NCI-H1694 (cell line): ENCODE measurements around the gene OSBPL6.
A peak's percentile ranks its signal among the peaks of the same experiment; 100 is the strongest.
"Not testable (repeated sequence)": the region's sequence is repeated elsewhere in the genome, so short reads cannot be mapped to it uniquely, and the experiment has no call there.

Source experiments
- DNase-seq: peaks from one replicate; lab custom pipeline; 2025; lab: John Stamatoyannopoulos, UW

Gene OSBPL6

DNA sequence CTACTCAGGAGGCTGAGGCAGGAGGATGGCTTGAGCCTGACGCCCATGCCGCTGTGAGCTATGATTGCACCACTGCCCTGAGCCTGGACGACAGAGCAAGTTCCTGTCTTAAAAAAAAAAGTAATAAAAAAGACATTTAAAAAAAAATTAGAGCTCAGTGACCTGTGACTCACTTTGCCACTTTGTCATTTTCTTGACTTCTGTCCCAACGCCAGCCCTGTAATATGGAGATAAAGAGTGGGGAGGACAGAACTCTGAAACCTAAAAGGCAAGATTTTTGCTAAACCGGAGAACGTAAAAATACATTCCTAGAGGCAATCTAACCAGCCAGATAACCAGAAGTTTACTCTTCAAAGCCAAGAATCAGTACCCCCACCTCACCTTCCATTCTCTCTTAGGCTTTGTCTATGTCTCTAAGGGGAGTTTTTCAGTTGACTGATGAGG lies 207.7 kb downstream of the OSBPL6 start:
- DNase-seq, result no peak

DNA sequence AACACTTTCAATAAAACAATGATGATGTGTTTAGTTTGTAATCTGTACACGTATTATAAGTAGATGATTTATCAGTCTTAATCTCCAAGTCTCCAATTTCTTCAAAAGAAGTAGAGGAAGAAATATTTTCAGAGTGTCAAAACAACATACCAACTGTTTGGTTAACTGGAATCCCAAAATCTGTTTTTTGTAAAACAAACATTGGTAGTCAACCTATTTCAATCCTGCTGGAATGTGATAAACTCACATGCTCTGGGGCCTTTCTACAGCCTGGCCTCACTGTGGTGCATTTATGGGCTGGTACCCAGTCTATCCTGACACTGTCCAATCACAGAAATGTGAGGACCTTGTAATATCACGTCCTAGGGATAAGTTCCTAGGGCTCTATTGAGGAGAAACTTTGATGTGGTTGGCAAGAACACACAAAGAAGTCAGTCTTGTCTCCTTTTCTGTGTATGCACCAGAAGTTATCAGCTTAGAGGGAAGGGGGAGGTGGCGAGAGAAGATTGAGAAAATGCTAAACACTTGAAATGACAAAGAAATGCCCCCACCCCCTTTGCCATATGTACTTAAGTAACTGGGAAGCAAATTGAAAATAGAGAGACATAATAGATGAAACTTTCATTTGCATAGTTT lies 209.5 kb downstream of the OSBPL6 start:
- no peak for DNase-seq

DNA sequence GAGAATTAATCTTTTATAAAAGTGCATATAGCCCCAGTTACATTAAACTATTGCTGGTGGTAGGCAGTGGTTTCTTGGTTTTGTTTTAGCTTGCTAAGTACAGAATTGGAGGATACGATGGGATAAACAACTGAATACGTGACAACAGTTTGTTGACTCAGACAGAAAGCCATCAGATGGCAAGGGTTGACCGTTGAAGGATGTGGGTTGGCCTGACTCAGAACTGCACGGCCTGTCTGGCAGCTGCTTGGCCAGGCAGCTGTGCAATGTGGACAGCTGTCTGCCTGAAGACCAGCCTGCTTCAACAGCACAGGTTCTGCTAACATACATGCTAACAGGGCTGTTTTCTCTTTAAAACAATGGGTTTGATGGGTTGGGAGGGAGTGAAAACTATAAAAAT lies 210.1 kb downstream of the OSBPL6 start:
- DNase-seq, result no peak

DNA sequence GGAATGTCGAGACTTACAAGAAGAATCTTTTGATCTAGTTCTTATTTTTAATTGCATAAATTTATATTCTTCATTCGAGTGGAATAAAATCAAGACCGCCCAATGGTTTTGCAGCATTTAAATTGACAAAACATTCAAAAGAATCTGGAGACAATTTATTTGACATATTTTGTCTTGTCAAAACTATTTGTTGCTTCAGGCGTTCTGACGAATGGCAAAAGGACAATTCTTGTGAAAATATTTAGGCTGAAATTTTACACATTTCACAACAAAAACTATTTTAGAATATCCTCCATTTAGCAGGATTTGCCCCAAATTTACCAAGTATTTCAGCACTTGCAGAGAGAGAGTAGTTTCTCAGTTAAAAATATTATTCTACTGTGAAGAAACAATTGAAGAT lies 214.9 kb downstream of the OSBPL6 start:
- DNase-seq, result no peak

DNA sequence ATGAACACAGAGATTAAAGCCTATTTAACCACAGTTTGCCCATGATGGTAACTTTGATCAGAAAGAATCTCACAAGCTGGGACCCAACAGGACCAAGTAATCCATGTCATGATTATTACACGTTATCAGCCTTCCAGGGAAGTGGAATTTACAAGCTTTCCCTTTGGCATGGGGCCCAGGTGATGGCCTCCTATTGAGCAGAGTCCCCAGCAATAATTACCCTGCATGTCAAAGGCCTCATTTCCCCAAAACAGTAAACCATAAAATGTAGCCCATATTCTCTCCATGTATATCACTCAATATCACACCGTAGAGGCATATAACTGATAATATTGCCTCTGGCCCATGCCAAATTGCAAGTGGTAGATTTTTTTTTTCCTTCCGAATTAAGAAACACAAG lies 217.7 kb downstream of the OSBPL6 start:
- DNase-seq, result no peak

DNA sequence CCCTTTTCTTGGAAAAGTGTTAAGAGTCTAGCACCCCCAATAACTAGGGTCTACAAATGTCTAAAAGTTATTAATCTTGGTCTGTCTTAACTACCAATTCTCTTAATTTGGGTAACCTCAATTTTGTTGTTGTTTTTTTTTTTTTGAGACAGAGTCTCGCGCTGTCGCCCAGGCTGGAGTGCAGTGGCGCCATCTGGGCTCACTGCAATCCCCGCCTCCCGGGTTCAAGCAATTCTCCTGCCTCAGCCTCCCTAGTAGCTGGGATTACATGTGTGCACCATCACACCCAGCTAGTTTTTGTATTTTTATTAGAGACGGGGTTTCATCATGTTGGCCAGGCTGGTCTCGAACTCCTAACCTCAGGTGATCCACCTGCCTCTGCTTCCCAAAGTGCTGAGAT lies 218.1 kb downstream of the OSBPL6 start:
- DNase-seq, result not testable (repeated sequence)

DNA sequence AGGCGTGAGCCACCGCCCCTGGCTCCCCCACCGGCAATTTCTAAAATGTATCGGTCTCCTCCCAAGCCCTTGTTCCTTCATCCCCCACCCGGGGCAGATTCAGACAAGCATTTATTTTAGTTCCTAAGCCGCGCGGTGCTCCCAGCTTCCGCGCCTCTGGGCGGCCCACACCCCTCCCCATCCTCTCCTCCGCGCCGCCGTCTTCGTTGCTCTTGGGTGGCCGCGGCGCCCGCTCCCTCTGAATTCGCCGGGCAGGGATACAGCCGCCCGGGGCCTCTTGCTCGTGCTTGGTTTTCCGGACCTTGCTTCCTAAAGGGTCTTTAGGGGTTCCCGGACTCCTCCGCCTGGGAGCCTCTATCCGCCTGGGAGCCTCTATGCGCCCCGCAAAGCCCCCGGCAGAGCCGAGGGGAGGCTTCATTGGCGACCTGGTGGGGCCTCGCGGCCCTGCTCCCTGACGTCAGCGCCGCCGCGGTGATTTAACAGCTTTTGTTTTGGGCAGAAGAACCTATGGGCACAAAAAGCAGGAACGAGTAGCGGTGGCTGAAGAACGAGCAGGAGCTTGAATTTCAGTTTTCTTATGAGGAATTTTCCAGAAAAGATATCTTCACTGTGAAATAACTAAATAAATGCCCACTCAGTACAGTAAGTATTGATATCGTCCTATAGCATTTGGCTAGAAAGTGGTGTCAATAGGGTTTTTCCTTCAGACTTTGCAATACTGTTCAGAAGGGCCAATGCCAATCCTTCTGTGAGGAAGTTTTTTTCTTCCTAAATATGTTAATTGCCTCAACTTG lies 219.4 kb downstream of the OSBPL6 start:
- peak; percentile 49 for DNase-seq

DNA sequence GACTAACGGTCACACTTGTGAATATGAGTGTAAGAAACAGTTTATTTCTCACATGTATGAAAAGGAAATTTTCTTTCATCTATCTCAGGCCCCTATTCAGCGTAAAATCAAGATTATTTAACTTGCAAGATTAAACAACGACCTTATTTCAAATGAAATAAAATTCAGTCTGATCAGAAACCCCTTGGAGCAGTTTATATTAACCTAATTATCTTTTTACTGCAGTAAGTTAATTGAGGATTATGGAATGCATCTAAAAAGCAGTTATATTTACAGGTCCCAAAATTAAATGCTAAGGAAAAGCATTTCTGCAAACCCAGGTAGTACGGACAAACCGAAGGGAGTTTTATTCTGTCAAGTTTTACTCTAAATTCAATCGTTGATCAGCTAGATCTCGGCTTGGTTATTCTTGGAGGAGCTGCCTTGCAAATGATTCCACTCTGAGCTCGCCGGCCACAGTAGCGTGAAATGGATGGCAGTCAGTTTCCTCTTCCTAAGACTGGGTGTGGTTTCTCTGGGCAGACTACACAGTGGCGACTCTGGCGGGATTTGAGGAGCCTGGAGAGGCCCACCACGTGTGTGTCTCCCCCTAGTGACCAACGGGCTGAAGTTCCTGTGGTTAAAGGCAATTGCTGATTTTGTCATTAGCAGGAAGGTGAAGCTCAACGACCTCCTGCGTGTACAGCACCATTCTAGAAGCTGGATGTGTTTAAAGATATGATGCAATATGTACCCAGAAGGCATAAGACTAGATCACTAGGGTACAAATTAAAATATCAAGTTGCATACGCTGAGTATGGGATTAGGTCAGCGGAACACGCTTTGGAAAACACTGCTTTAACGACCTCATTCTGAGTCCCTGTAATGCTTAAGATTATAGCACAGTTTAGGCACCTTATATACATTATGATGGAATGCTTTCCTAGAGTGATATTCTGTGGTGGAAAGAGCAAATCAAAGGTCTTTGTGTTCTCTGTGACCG lies 220.2 kb downstream of the OSBPL6 start:
- peak; percentile 90 for DNase-seq

DNA sequence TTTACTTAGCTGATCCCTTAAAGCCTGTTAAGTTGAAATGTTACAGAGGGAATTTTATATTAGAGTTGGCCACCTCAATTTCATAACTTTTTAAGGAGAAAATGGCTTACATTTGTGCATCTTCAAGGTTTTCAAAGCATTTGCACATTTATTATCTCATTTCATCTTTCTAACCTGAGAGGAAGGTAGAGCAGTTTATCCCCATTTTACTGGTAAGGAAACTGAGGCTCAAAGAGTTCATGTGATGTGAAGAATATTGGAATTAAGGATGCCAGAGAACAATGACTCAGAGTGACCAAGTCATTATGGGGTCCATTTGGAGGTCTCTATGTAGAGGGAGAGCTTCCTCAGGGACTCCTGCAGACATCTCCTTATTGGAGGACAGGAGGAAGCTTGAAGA lies 221.7 kb downstream of the OSBPL6 start:
- DNase-seq, result no peak

DNA sequence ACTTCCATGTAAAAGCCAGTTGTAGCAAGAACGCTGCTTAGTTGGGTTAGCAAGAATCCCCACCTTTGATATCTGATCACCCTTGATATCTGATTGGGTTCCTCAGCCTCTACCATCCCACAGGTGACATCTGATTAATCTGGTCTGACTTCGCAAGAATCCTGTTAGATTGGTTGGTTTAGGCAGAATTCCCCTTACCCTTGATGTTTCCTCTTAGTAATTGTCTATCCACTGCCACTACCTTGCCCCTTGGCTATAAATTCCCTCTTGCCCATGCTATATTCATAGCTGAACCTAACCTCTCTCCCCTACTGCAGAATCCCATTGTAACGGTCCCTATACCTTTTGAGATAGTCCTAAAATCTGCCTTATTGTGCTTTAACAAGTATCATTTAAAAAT lies 223.6 kb downstream of the OSBPL6 start:
- no peak for DNase-seq

DNA sequence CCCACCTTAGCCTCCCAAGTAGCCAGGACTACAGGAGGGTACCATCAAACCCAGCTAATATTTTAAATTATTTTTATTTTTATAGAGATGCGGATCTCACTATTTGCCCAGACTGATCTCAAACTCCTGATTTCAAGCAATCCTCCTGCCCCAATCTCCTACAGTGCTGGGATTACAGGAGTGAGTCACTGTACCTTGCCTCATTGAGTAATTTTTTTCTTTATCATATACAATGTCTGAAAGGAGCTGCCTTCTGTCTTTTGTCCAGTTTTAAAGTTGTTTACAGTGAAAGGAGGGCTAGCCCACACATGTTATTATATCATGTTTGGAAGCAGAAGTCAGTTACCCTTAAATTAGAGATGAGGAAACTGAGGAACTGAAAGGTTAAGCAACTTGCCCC lies 224.1 kb downstream of the OSBPL6 start:
- DNase-seq, result no peak

DNA sequence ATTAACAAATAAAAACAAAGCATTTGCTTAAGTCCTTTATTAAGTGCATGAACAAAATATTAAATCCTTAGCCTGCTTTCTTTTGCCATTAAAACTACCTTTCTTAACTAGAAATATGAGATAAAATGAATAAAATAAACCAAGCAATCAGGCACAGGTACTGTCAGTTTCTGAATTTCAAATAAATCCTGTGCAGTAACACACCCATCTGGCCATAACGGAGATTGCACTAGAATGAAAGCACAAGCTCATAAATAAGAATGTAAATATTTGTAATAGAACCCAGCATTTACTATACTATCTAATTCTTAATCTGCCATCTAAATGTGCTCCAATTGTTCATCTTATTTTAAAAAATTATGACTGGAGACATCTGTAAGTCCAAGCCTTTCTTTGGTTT lies 224.8 kb downstream of the OSBPL6 start:
- DNase-seq, result peak; percentile 21

DNA sequence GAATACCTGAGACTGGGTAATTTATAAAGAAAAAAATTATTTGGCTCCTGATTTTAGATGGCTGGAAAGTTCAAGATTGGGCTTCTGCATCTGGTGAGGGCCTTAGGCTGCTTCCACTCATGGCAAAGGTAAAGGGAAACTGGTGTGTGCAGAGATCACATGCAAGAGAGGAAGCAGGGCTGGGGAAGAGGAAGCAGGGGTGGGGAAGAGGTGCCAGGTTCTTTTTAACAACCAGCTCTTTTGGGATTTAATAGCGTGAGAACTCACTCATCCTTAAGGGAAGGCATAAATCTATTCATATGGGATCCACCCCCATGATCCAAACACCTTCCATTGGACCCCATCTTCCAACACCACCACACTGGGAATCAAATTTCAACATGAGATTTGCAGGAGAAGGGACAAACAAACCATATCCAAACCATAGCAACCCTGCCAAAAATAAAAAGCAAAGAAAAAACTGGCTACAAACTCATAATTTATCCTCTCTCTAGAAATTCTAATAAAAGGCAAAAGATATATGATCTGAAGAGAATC lies 226.2 kb downstream of the OSBPL6 start:
- no peak for DNase-seq

DNA sequence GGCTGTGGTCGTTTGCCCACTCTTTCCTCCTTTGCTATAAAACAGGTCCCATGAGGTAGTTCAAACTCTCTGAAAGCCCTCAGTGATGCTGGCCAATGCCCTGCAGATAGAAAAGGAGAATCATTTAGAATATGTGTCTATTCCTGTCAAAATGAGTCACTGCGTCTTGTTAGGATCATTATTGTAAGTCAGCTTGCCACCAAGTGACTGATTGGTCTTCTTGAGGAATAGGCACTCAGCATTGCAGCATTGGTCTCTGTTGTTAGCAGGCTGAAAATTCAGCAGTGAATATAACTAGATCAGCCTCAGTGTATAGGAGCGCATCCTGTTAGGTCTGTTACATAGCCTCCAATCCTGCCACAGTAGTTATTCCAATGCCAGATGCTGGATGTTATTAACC lies 227.8 kb downstream of the OSBPL6 start:
- DNase-seq, result no peak

DNA sequence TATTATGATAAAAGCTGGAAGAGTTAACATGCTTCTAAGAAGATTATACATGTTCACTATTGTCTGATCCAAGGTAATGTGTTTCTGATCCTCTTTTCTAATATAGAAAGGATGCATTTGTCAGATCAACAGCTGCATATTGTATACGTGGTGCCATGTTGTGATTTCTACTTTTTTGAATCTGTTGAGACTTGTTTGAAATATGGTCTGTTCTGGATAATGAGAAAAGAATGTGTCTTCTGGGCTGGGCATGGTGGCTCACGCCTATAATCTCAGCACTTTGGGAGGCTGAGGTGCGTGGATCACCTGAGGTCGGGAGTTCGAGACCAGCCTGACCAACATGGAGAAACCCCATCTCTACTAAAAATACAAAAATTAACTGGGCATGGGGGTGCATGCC lies 229.4 kb downstream of the OSBPL6 start:
- not testable (repeated sequence) for DNase-seq

DNA sequence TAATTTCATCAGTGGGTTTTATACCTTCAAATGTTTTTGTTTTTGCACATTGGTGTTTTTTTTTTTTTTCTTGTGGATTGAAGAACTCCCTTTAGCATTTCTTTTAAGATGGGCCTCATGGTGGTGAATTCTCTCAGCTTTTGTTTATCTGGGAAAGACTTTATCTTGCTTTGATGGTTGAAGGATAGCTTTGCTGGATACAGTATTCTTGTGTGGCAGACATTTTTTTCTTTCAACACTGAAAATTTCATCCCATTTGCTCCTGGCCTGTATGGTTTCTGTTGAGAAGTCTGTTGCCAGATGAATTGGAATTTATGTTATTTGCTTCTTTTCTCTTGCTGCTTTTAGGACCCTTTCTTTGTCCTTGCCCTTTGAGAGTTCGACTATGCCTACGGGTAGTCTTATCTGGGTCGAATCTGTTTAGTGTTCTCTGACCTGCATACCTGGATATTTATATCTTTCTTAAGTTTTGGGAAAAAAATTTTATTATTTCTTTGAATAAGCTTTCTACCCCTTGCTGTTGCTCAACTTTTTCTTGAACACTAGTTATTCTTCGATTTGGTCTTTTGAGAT lies 231.0 kb downstream of the OSBPL6 start:
- DNase-seq, result no peak

DNA sequence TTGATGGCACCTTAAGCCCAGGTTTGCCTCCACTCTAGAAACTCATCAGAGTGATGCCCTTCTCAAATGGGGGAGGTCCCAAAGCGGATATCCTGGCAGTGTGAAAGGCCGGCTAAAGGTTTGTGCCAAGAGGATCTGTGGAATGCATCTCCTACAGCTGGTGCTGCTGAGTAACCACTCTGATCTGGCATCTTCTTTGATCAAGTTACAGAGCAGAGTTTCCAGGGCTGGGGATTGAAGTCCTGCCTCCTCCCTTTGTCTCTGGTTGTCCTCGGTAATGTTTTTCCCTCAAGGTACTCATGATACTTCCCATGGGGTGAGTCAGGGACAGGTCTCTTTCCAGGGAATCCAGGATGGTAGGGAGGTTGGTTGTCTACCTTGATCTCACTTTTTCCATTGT lies 232.1 kb downstream of the OSBPL6 start:
- DNase-seq, result no peak

DNA sequence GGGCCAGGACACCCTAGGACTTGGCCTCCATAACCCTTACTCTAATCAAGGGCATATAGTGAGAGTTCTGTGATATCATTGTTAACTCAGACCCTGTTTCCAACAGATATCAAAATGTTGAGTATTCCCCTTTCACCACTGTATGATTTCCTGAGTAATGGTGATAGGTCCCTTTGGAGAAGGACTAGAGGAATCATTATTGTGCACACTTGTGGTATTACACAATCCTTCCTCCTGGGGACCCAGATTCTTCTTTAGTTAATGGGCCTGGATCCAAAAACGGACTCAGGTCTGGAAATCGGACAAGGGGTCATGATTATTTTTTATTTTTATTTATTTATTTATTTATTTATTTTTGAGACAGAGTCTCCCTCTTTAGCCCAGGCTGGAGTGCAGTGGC lies 233.1 kb downstream of the OSBPL6 start:
- DNase-seq, result no peak

DNA sequence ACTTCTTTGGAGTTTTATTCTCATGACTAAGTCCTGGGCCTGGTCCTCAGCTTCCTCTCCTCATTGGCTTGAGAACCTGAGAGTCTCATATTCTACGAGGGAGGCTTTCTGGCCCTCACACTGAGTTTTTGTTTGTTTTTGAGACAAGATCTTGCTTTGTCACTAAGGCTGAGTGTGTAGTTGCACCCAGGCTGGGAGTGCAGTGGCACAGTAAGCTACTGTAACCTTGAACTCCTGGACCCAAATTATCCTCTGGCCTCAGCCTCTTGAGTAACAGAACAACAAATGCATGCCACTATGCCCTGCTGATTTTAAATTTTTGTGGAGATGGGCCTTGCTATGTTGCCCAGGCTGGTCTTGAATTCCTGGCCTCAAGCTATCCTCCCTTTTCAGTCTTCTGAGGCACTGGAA lies 234.1 kb downstream of the OSBPL6 start:
- no peak for DNase-seq

DNA sequence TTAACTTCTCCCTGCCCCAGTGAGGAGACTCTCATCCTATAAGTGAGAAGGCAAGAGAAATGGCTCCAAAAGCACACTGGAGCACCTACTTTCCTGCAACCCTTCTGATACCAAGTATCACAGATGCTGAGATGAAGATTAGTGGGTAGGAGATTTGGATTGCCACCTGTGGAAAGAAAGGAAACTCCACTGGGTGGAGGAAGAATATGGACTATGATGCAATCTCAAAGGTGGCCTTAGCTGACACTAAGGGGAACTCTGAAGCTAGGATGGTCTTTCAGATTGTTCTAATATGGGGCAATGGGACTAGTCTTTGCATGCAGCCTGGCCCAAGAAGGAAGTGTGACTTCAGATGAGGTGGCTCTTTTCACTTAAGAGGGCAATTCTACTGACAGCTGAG lies 235.0 kb downstream of the OSBPL6 start:
- no peak for DNase-seq

DNA sequence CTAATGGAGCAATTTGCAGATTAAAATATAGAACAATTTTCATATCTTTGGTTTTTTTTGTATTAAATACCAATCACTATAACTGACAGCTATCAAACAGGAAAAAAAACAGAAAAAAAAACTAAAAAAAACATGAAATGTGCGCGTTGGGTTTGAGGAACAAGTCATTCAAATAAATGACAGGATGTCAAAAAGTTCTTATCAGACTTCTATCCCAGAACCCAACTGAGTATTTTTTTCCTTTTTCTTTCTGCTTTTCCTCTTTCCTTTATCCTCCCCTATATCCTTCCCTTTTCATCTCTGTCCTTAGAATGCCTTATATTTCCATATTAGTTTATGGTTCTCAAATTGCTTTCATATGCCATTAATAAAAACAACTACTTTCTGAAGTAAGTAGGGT lies 242.3 kb downstream of the OSBPL6 start:
- DNase-seq, result no peak

DNA sequence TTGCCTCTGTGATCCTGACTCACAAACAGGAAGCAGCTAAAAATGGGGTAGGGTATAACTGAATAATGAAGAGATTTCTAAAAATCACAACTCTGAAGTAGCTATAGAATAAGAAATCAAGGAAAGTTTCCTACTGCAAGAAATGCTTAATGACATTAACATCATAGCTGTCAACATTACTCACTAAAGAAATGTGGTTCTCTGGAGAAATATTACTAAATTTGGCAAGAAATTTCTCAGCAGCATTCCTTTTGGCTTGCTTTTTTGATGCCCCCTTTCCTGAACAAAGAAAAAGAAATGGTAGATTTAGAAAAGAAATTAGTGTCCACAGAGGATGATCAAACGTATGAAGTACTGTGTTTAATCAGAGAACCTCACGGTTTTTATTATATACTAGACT lies 247.1 kb downstream of the OSBPL6 start:
- no peak for DNase-seq
